Fibroblast of villous mesenchyme (primary cell): ENCODE data around the gene CSMD2. TPM values are rescaled to one million over a fixed set of nuclear protein-coding genes. Genes with fewer than 3 reads are reported as not detected.

ENCODE experiments used
- DNase-seq: peaks from one replicate; pipeline ENCODE4 v3.0.0-alpha.2; 2010; ENCODE audit warnings: low read depth
- H3K4me3 ChIP-seq: 2 replicates; pipeline ENCODE4 v1.5.1; 2011; ENCODE audit warnings: low read depth, mild to moderate bottlenecking, low read length
- total RNA-seq: library from RNA; depleted of rRNA; stranded (reverse); fragments of >200 nt; gene quantifications from 2 replicates; pipeline ENCODE4 v1.2.3, GENCODE V29; 2012
- TF ChIP-seq, protein P1 (sequence below): IDR thresholded peaks from 2 replicates; pipeline ENCODE4 v1.5.1; 2012; ENCODE audit warnings: low read depth, mild to moderate bottlenecking, low read length; ENCODE audit not compliant: insufficient read depth

Gene CSMD2
- total RNA-seq, 1 donor: 3.0 TPM

DNA sequence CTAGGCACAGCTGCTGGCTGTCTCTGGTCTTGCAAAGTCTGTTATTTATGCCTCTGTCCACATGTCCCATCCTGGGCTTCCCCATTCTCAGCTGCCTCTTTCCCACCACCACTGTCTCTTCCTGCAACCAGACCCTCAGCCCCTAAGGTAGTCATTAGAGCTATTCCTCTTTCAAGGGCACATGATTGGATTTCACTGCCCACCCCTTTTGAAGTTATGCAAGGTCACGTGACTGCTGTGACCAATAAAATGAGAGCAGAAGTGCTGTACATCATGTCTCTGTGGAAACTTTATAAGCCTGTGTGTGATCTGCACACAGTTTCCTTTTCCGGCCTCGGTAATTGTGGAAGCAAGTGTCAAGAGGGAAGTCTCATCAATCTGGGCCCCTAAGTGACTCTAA lies 437.7 kb downstream of the CSMD2 start:
- TF ChIP-seq, protein P1, sequence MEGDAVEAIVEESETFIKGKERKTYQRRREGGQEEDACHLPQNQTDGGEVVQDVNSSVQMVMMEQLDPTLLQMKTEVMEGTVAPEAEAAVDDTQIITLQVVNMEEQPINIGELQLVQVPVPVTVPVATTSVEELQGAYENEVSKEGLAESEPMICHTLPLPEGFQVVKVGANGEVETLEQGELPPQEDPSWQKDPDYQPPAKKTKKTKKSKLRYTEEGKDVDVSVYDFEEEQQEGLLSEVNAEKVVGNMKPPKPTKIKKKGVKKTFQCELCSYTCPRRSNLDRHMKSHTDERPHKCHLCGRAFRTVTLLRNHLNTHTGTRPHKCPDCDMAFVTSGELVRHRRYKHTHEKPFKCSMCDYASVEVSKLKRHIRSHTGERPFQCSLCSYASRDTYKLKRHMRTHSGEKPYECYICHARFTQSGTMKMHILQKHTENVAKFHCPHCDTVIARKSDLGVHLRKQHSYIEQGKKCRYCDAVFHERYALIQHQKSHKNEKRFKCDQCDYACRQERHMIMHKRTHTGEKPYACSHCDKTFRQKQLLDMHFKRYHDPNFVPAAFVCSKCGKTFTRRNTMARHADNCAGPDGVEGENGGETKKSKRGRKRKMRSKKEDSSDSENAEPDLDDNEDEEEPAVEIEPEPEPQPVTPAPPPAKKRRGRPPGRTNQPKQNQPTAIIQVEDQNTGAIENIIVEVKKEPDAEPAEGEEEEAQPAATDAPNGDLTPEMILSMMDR: no peak
- DNase-seq: no peak

DNA sequence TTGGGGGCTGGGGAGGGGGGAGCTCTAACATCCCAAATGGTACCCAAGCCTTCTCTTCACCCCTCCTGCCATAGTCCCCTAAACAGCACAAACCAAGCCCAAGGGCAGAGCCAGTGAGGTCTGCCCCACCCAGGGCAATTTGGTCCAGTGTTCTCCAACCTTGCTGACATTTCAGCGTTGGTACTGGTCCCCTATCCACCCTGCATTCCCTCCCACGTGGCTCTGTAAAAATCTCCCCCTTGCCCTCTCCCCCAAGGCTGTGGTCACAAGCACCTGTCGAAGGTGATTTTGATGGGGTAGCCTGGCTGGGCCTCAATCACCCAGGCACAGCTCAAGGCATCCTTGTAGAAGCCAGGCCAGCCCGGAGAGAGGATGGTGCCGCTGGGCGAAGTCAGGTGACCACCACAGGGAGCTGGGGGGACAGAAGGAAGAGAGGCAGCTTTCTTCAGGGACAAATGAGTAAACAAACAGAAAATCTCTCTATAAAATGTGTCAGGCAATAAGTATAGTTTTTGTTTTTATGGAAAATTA lies 438.7 kb downstream of the CSMD2 start:
- H3K4me3 ChIP-seq: no peak overlapping the region
- TF ChIP-seq, protein P1: no peak
- DNase-seq: no peak

More for the DNA sequence above, 437.7 kb downstream of the CSMD2 start:
- H3K4me3 ChIP-seq: no peak overlapping the region

DNA sequence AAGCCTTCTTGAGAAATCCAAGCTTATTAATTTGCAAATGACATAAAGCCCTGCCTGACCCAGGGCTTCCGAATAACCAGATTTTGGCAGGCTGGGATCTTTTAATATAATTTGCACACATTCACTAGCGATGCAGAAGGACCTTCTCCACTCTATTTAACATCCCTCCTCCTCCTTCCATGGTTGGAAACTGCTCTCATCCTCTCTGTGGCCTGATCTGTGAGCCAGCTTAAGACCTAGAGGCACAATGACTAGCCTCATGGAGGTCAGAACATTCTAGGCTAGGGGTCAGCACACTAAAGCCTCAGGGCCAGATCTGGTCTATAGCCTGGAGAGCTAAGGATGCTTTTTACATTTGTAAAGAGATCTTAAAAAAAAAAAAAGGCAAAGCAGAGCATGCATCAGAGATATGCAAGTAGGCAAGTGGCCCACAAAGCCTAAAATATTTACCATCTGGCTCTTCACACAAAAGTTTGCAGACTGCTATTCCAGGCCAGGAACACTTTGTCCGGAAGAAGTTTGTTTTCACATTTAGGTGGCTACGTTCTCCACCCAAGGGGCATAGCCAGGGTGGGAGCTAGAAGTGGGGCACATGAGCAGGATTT lies 439.4 kb downstream of the CSMD2 start:
- H3K4me3 ChIP-seq: no peak overlapping the region
- DNase-seq: no peak
- TF ChIP-seq, protein P1: no peak

DNA sequence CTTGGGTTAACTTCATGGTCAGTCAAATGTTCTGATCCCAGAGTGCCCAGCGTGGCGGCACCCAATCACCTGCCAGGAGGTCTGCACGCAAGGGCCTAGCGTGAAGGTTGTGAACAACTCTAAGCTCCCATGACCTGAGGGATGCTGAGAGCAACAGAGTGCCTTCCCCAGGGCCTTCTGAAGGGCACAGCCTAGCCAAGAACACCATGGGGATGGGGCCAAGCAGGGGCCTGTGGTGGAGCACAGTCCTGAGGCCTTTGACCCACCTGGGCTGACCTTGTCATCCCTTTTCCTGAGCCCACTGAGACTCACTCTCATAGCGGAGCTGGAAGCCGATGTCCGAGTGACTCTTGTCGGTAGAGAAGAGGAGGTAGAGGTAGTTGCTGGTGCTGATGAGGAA lies 440.0 kb downstream of the CSMD2 start:
- H3K4me3 ChIP-seq: no peak overlapping the region
- TF ChIP-seq, protein P1: no peak

DNA sequence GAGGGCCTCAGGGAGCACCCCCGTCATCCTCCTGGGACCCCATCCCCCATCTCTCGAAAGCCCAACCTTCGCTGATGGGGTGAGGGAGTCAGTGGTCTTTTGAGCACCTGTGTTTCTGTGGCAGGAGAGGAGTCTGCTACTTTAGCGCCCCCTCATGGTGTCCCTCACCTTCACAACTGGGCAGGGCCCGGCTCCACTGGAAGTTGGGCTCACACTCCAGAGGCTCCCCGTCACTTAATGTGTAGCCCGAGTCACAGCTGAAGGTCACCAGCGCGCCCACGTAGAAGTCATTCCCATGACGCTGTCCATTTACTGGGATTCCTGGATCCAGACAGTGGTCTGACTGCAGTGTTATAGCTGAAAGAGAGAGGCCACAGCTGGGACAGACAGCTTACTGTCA lies 440.7 kb downstream of the CSMD2 start:
- TF ChIP-seq, protein P1: no peak
- no peak for DNase-seq
- H3K4me3 ChIP-seq: no peak overlapping the region

More for the DNA sequence above, 440.0 kb downstream of the CSMD2 start:
- DNase-seq: no peak

DNA sequence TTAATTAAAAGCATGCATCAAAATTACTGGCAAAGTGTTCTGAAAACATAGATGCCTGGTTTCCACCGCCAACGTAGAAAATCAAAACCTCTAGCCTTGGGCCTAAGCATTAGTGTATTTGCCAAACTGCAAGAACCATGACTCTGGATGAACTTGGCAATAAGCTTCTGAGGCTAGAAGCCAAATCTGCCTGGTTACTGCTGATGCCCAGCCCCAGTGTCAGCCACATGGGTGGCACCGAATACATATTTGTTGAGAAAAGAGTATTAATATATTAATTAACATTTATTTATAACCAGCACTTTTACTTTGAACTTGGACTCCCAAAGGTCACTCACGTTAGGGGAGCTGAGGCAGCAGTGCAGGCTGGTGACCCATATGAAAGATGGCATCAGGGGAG lies 441.8 kb downstream of the CSMD2 start:
- no peak overlapping the region for H3K4me3 ChIP-seq
- no peak for DNase-seq
- TF ChIP-seq, protein P1: no peak
